K562 (cell line): ENCODE measurements around the gene MEF2B.

Experiments used
- CTCF ChIP-seq, 3 experiments: IDR thresholded peaks in 2 of 3; conservative IDR thresholded peaks in 1 of 3; 2 replicates each; pipeline ENCODE4 v1.5.1; 2011 to 2012; ENCODE audit warnings: low read length in 3 of 3, mild to moderate bottlenecking in 3 of 3, control low read depth in 2 of 3, improper control_type of control experiment in 1 of 3, inconsistent platforms in 1 of 3, low read depth in 1 of 3, mixed read lengths in 1 of 3, moderate library complexity in 1 of 3; ENCODE audit not compliant: insufficient read depth in 2 of 3
- DPF2 ChIP-seq: fragments of 450-650 bp; IDR thresholded peaks from 2 replicates; pipeline ENCODE4 v1.6.1; 2016
- E4F1 ChIP-seq: fragments of 250-450 bp; sonication (Bioruptor Pico); IDR thresholded peaks from 2 replicates; pipeline ENCODE4 v1.5.0; 2021; ENCODE audit warnings: mild to moderate bottlenecking, borderline replicate concordance
- ETV1 ChIP-seq: fragments of 450-650 bp; conservative IDR thresholded peaks from 2 replicates; pipeline ENCODE4 v1.6.1; 2016; ENCODE audit warnings: missing genetic modification characterization, control low read depth, low read depth, missing compliant biosample characterization
- EZH2 ChIP-seq: IDR thresholded peaks from 2 replicates; pipeline ENCODE4 v1.6.1; 2012; ENCODE audit warnings: low read depth, mild to moderate bottlenecking, inconsistent platforms, low read length, borderline replicate concordance
- FOSL1 ChIP-seq: fragments of 200-800 bp; sonication (Bioruptor generic); conservative IDR thresholded peaks from 2 replicates; pipeline ENCODE4 v1.6.1; 2016; ENCODE audit warnings: missing genetic modification characterization, missing compliant biosample characterization
- FOXK2 ChIP-seq, 2 experiments: fragments of 450-650 bp; IDR thresholded peaks in 1 of 2; conservative IDR thresholded peaks in 1 of 2; 2 replicates each; pipeline ENCODE4 v1.6.1; 2016; ENCODE audit warnings: low read depth in 2 of 2, mild to moderate bottlenecking in 1 of 2
- FOXP4 ChIP-seq: sonication (generic); formaldehyde crosslinking; IDR thresholded peaks from 2 replicates; pipeline ENCODE4 v1.8.0; 2022; ENCODE audit warnings: mild to moderate bottlenecking, missing genetic modification reagents, borderline replicate concordance
- GATAD2B ChIP-seq: fragments of 450-650 bp; IDR thresholded peaks from 2 replicates; pipeline ENCODE4 v1.6.1; 2017; ENCODE audit warnings: mild to moderate bottlenecking, borderline replicate concordance
- MNT ChIP-seq, 2 experiments: fragments of 450-650 bp; conservative IDR thresholded peaks; 2 replicates each; pipeline ENCODE4 v1.6.1; 2017; ENCODE audit warnings: mild to moderate bottlenecking in 2 of 2, moderate library complexity in 2 of 2
- PHF20 ChIP-seq: fragments of 450-650 bp; IDR thresholded peaks from 2 replicates; pipeline ENCODE4 v1.6.1; 2018; ENCODE audit not compliant: partially characterized antibody
- RAD21 ChIP-seq, 2 experiments: fragments of 250-450 bp in 1 of 2; fragments of 450-650 bp in 1 of 2; sonication (Bioruptor Pico) in 1 of 2; formaldehyde crosslinking in 1 of 2; IDR thresholded peaks in 1 of 2; conservative IDR thresholded peaks in 1 of 2; 2 replicates each; pipeline versions ENCODE4 v1.4.0 to v1.8.0; 2020 to 2022; ENCODE audit warnings: mild to moderate bottlenecking in 2 of 2, moderate library complexity in 1 of 2
- ZNF507 ChIP-seq: conservative IDR thresholded peaks from 2 replicates; pipeline ENCODE4 v1.6.1; 2017; ENCODE audit warnings: missing genetic modification characterization, missing compliant biosample characterization
- ZZZ3 ChIP-seq: fragments of 450-650 bp; IDR thresholded peaks from 2 replicates; pipeline ENCODE4 v1.6.1; 2016; ENCODE audit warnings: antibody characterized with exemption, mild to moderate bottlenecking, moderate library complexity

GRCh38 chr19:19113040-19113626, 56.9 kb downstream of the MEF2B start:
- TF ChIP-seq EZH2 = no peak
- no peak for TF ChIP-seq GATAD2B
- no peak for TF ChIP-seq PHF20
- TF ChIP-seq FOXP4 (CRISPR knock-in tag) = no peak
- no peak for TF ChIP-seq FOSL1
- no peak for TF ChIP-seq E4F1 (CRISPR knock-in tag)
- TF ChIP-seq RAD21 (CRISPR knock-in tag; conservative IDR thresholded peaks at IDR 0.05 in 1 of 2, IDR thresholded peaks at IDR 0.05 in 1 of 2) = peak; percentile 60 to 71
- no peak for TF ChIP-seq FOXK2 (conservative IDR thresholded peaks at IDR 0.05 in 1 of 2, IDR thresholded peaks at IDR 0.05 in 1 of 2; ENCODE audit: low read depth in 2 of 2)
- TF ChIP-seq ZNF507 (tag) = no peak
- TF ChIP-seq CTCF (IDR thresholded peaks at IDR 0.05 in 2 of 3, conservative IDR thresholded peaks at IDR 0.05 in 1 of 3; ENCODE audit: insufficient read depth in 2 of 3, low read depth in 1 of 3, low read length in 3 of 3) = peak; percentile 54 to 69 (median 68)
- no peak for TF ChIP-seq ZZZ3
- no peak for TF ChIP-seq MNT (conservative IDR thresholded peaks at IDR 0.05)
- no peak for TF ChIP-seq ETV1
- no peak for TF ChIP-seq DPF2
